K562 (cell line): ENCODE measurements around the gene TRNAU1AP. TPM values are rescaled to one million over a fixed set of nuclear protein-coding genes. Genes with fewer than 3 reads are reported as not detected.

Experiments
- BHLHE40 ChIP-seq: IDR thresholded peaks from 2 replicates; pipeline ENCODE4 v1.6.1; 2011; ENCODE audit warnings: low read length, improper control_type of control experiment
- CBX3 ChIP-seq, 2 experiments: IDR thresholded peaks; 1 replicate in 1 of 2; 2 replicates in 1 of 2; pipeline ENCODE4 v1.6.1; 2012; ENCODE audit warnings: inconsistent platforms in 2 of 2, low read length in 2 of 2, borderline replicate concordance in 1 of 2, control low read depth in 1 of 2
- CC2D1A ChIP-seq: fragments of 450-650 bp; IDR thresholded peaks from 2 replicates; pipeline ENCODE4 v1.6.1; 2017; ENCODE audit warnings: mild to moderate bottlenecking
- DIDO1 ChIP-seq: fragments of 450-650 bp; IDR thresholded peaks from 2 replicates; pipeline ENCODE4 v1.6.1; 2016; ENCODE audit warnings: low read depth, missing biosample characterization, missing genetic modification characterization
- E2F4 ChIP-seq: sonication (generic); formaldehyde crosslinking; IDR thresholded peaks from 2 replicates; pipeline ENCODE4 v1.8.0; 2022; ENCODE audit warnings: mild to moderate bottlenecking, low read depth, missing genetic modification reagents
- HDGF ChIP-seq: fragments of 450-650 bp; IDR thresholded peaks from 2 replicates; pipeline ENCODE4 v1.6.1; 2016
- KLF6 ChIP-seq: fragments of 250-450 bp; sonication (Bioruptor Pico); IDR thresholded peaks from 2 replicates; pipeline ENCODE4 v1.4.0; 2020; ENCODE audit warnings: mild to moderate bottlenecking, moderate library complexity, borderline replicate concordance
- PCBP1 ChIP-seq: fragments of 200-400 bp; formaldehyde crosslinking; IDR thresholded peaks from 2 replicates; pipeline ENCODE4 v1.6.1; 2018; ENCODE audit warnings: mild to moderate bottlenecking, low read depth, low read length; ENCODE audit not compliant: poor library complexity, severe bottlenecking
- POU5F1 ChIP-seq: fragments of 150-350 bp; IDR thresholded peaks from 2 replicates; pipeline ENCODE4 v1.6.1; 2014; ENCODE audit warnings: borderline replicate concordance, low read length, low read depth, mild to moderate bottlenecking; ENCODE audit not compliant: partially characterized antibody
- PRPF4 ChIP-seq: fragments of 200-400 bp; formaldehyde crosslinking; IDR thresholded peaks from one replicate; pipeline ENCODE4 v1.6.1; 2017; ENCODE audit warnings: low read length, low read depth, mild to moderate bottlenecking; ENCODE audit not compliant: insufficient read depth, poor library complexity, severe bottlenecking
- RBBP5 ChIP-seq: fragments of 200-600 bp; sonication (generic); IDR thresholded peaks from 2 replicates; pipeline ENCODE4 v1.6.1; 2012; ENCODE audit warnings: borderline replicate concordance, mild to moderate bottlenecking, low read length, control low read depth, inconsistent platforms; ENCODE audit not compliant: insufficient read depth, poor library complexity, severe bottlenecking
- SAP30 ChIP-seq: fragments of 200-600 bp; sonication (generic); IDR thresholded peaks from 2 replicates; pipeline ENCODE4 v1.6.1; 2012; ENCODE audit warnings: borderline replicate concordance, low read depth, mild to moderate bottlenecking, moderate library complexity, low read length, control low read depth, inconsistent platforms; ENCODE audit not compliant: insufficient read depth, poor library complexity, severe bottlenecking
- SOX6 ChIP-seq: fragments of 450-650 bp; IDR thresholded peaks from 2 replicates; pipeline ENCODE4 v1.6.1; 2014; ENCODE audit warnings: mild to moderate bottlenecking
- TAF15 ChIP-seq: fragments of 200-400 bp; formaldehyde crosslinking; IDR thresholded peaks from 2 replicates; pipeline ENCODE4 v1.6.1; 2017; ENCODE audit warnings: mild to moderate bottlenecking, low read depth, low read length, moderate library complexity
- TRIM25 ChIP-seq: fragments of 450-650 bp; IDR thresholded peaks from 2 replicates; pipeline ENCODE4 v1.7.0; 2016; ENCODE audit warnings: borderline replicate concordance
- TRIM28 ChIP-seq: fragments of 450-650 bp; IDR thresholded peaks from 2 replicates; pipeline ENCODE4 v1.6.1; 2017
- ZBTB1 ChIP-seq: sonication (generic); formaldehyde crosslinking; IDR thresholded peaks from 2 replicates; pipeline ENCODE4 v1.8.1; 2023; ENCODE audit warnings: missing genetic modification reagents, low read depth, mild to moderate bottlenecking, borderline replicate concordance
- ZFPM2 ChIP-seq: fragments of 250-450 bp; sonication (Bioruptor Pico); IDR thresholded peaks from 2 replicates; pipeline ENCODE4 v1.5.1; 2022; ENCODE audit warnings: mild to moderate bottlenecking
- ZNF184 ChIP-seq: sonication (generic); formaldehyde crosslinking; IDR thresholded peaks from 2 replicates; pipeline ENCODE4 v1.5.0; 2020; ENCODE audit warnings: missing genetic modification reagents
- ZNF212 ChIP-seq: fragments of 450-650 bp; formaldehyde crosslinking; IDR thresholded peaks from 2 replicates; pipeline ENCODE4 v1.4.0; 2020; ENCODE audit warnings: mild to moderate bottlenecking
- ZNF263 ChIP-seq: sonication (generic); formaldehyde crosslinking; IDR thresholded peaks from 2 replicates; pipeline ENCODE4 v1.8.0; 2022; ENCODE audit warnings: mild to moderate bottlenecking, missing genetic modification reagents, borderline replicate concordance
- ZNF398 ChIP-seq: fragments of 250-450 bp; sonication (Bioruptor Pico); IDR thresholded peaks from 2 replicates; pipeline ENCODE4 v1.8.0; 2021; ENCODE audit warnings: moderate library complexity, mild to moderate bottlenecking, inconsistent platforms
- ZNF444 ChIP-seq: fragments of 250-450 bp; sonication (Bioruptor Pico); IDR thresholded peaks from 2 replicates; pipeline ENCODE4 v1.4.0; 2020; ENCODE audit warnings: mild to moderate bottlenecking, moderate library complexity
- ZNF766 ChIP-seq: fragments of 200-800 bp; sonication (Bioruptor generic); conservative IDR thresholded peaks from 2 replicates; pipeline ENCODE4 v1.6.1; 2016; ENCODE audit warnings: missing genetic modification characterization, missing compliant biosample characterization
- polyA plus RNA-seq, 8 experiments: library from polyadenylated mRNA; depleted of rRNA in 4 of 8; stranded (reverse) in 5 of 8; unstranded in 3 of 8; fragments of >200 nt; fragmentation: Nextera tagmentation in 2 of 8; fragmentation: Illumina TruSeq in 1 of 8; extraction: Ambion mirVana in 2 of 8; extraction: Trizol in 1 of 8; gene quantifications; 2 replicates each; pipeline versions ENCODE4 v1.2.1 to v1.2.3, GENCODE V29; 2011 to 2014; ENCODE audit warnings: inconsistent platforms in 1 of 8, missing spikeins in 1 of 8
- total RNA-seq, 7 experiments: library from RNA; depleted of rRNA in 6 of 7; stranded (reverse); fragments of >200 nt in 6 of 7; fragmentation: Illumina TruSeq in 2 of 7; extraction: Trizol in 2 of 7; gene quantifications; 2 replicates each; pipeline versions ENCODE4 v1.2.1 to v1.2.3, GENCODE V29; 2011 to 2021; ENCODE audit warnings: low replicate concordance in 1 of 7

Gene TRNAU1AP
- total and polyA plus RNA-seq, 9 of the 15 experiments (the other 6 are each of a cell fraction or from before 2014, with no cell fraction given), result 34.9 to 110 (median 46.3) TPM

- TF ChIP-seq PRPF4, result peak; percentile 100
- 0 out of 2 replicates have a peak, but pooled peaks have one; percentile 31 for TF ChIP-seq ZNF766 (CRISPR knock-in tag)
- no peak for TF ChIP-seq CC2D1A
- TF ChIP-seq TRIM28, result no peak; the same call in 1 of the 2 replicates
- TF ChIP-seq ZNF263, result peak; percentile 58; the same call in 1 of the 2 replicates
- TF ChIP-seq ZFPM2 (CRISPR knock-in tag), result no peak
- TF ChIP-seq RBBP5, result peak; percentile 75
- no peak; the same call in none of the 2 replicates for TF ChIP-seq HDGF
- no peak for TF ChIP-seq ZNF212 (CRISPR knock-in tag)
- peak; percentile 82 for TF ChIP-seq E2F4 (CRISPR knock-in tag)
- peak; percentile 43 for TF ChIP-seq SAP30
- TF ChIP-seq BHLHE40, result peak; percentile 65
- no peak for TF ChIP-seq TAF15
- no peak for TF ChIP-seq TRIM25
- TF ChIP-seq DIDO1, result no peak
- TF ChIP-seq ZNF184 (CRISPR knock-in tag), result no peak
- peak; percentile 90 for TF ChIP-seq KLF6 (CRISPR knock-in tag)
- peak; percentile 53 for TF ChIP-seq POU5F1
- peak; percentile 55; the same call in 1 of the 2 replicates for TF ChIP-seq SOX6
- TF ChIP-seq ZNF444, result no peak
- TF ChIP-seq ZNF398 (CRISPR knock-in tag), result no peak
- peak; percentile 99 for TF ChIP-seq PCBP1
- 0 out of 2 replicates have a peak, but pooled peaks have one; percentile 69 for TF ChIP-seq ZBTB1
- TF ChIP-seq CBX3 (IDR thresholded peaks at IDR 0.05; ENCODE audit: borderline replicate concordance in 1 of 2, low read length in 2 of 2), result 0 out of 3 replicates have a peak, but pooled peaks of 1 of the 2 experiments have one; percentile 81
Measured at GRCh38 chr1:28581531-28582247, 28.8 kb downstream of the TRNAU1AP start (continued).
